ENCODE results near the gene SHMT2. TPM values are rescaled to one million over a fixed set of nuclear protein-coding genes. Genes with fewer than 3 reads are reported as not detected.

The SHMT2 gene
- total and polyA plus RNA-seq, 2 of the 4 experiments (the other 2 are of a cell fraction), result 266 to 364 TPM

- 0 out of 2 replicates have a peak, but pooled peaks have one; percentile 6 for TF ChIP-seq USF2 (IDR thresholded peaks at IDR 0.05; ENCODE audit: low read depth, low read length)
Measured at GRCh38 chr12:57182918-57183575, 46.5 kb upstream of the SHMT2 start (continued).

GRCh38 chr12:57183939-57184725, 45.4 kb upstream of the SHMT2 start:
- H3K4me3 ChIP-seq (ENCODE audit: insufficient read depth, low read depth, low read length), result no peak overlapping the region
- H3K36me3 ChIP-seq (ENCODE audit: control insufficient read depth, insufficient read depth, low read length), result peaks cover 93% of the 10 kb centered on the region
- no TSS peak for BruUV-seq (replicated peaks)
- H2AK9ac ChIP-seq (replicated peaks; ENCODE audit: low read depth, low read length, poor library complexity), result no peak overlapping the region
- no peak for DNase-seq
- H3K9ac ChIP-seq (ENCODE audit: low read depth, low read length), result no peak overlapping the region
- no peak overlapping the region for H4K91ac ChIP-seq (ENCODE audit: insufficient read depth, low read depth, low read length)
- H3K9me1 ChIP-seq (ENCODE audit: insufficient read depth, low read length), result no peaks in the 10 kb centered on the region
- no peak overlapping the region for H3K56ac ChIP-seq (ENCODE audit: extremely low read depth, insufficient read depth, low read length)
- no peak overlapping the region for H3K18ac ChIP-seq (ENCODE audit: low read depth, low read length)
- ATAC-seq (ENCODE audit: low read depth), result no peak
- H2BK20ac ChIP-seq (ENCODE audit: low read depth, low read length), result no peak overlapping the region
- H2AK5ac ChIP-seq (ENCODE audit: low read depth, low read length), result no peak overlapping the region
- H3K27ac ChIP-seq (ENCODE audit: insufficient read depth, low read length), result no peak overlapping the region
- H3K79me1 ChIP-seq (ENCODE audit: low read depth in 1 of 2, low read length in 2 of 2), result peaks cover 6 to 37% of the 10 kb centered on the region in 2 experiments
- H3K9me3 ChIP-seq (ENCODE audit: control insufficient read depth, insufficient read depth, low read length), result no peaks in the 10 kb centered on the region
- TF ChIP-seq MXI1 (IDR thresholded peaks at IDR 0.05; ENCODE audit: borderline replicate concordance, low read depth, low read length), result no peak
- H4K8ac ChIP-seq (ENCODE audit: low read depth in 2 of 2, low read length in 2 of 2), result no peak overlapping the region
- in situ Hi-C loops (cut with MboI; ENCODE audit: low sequenced_read_pairs) (no loop called here), intact Hi-C loops (cut with micrococcal nuclease) (loop anchor here (1.0 to 2.0 kb wide), 2 partner anchors 59 to 115 kb away; no protein-coding TSS in a partner anchor), dilution Hi-C loops (cut with HindIII; ENCODE audit: low sequenced_read_pairs, unreplicated experiment) (no loop called here)
- no peak overlapping the region for H3K23ac ChIP-seq (ENCODE audit: low read depth, low read length)
- no peak overlapping the region for H2AFZ ChIP-seq (replicated peaks; ENCODE audit: low read length, poor library complexity)
- no peaks in the 10 kb centered on the region for H3K4me1 ChIP-seq (ENCODE audit: control insufficient read depth, insufficient read depth, low read length)
- no peaks in the 10 kb centered on the region for H3K27me3 ChIP-seq (ENCODE audit: control insufficient read depth, insufficient read depth, low read length)
- peaks cover 31% of the 10 kb centered on the region for H4K20me1 ChIP-seq (ENCODE audit: insufficient read depth, low read length)
- H2BK15ac ChIP-seq (ENCODE audit: low read depth, low read length), result no peak overlapping the region
- H3K14ac ChIP-seq (replicated peaks; ENCODE audit: low read depth, low read length), result no peak overlapping the region
- H2BK5ac ChIP-seq (ENCODE audit: low read depth, low read length, poor library complexity, severe bottlenecking), result no peak overlapping the region
- no peak overlapping the region for H3K4ac ChIP-seq (ENCODE audit: low read depth, low read length)
- H4K5ac ChIP-seq (ENCODE audit: low read depth, low read length), result no peak overlapping the region
- no CpG with 5 or more reads among the region's 22 CpGs for WGBS, 2 experiments (ENCODE audit: extremely low coverage in 2 of 2, insufficient read length in 1 of 2)
- ChIA-PET CTCF (no interaction called here), POLR2A (ENCODE audit: unreplicated experiment) (no interaction called here)
- no peak overlapping the region for H3K4me2 ChIP-seq (ENCODE audit: low read depth, low read length)
- no peak overlapping the region for H2BK120ac ChIP-seq (ENCODE audit: low read depth, low read length)

All from IMR-90 (cell line).